IMR-90 (cell line): ENCODE results near the gene ENDOD1. TPM values are rescaled to one million over a fixed set of nuclear protein-coding genes. Genes with fewer than 3 reads are reported as not detected.

ENCODE experiments used
- ATAC-seq: fragments of 200-7000 bp; cut with Tn5 transposase; 2 replicates; pipeline ENCODE4 v1.9.1; 2020; ENCODE audit warnings: low read depth, mild to moderate bottlenecking, moderate library complexity
- BruUV-seq: library from RNA; stranded (reverse); fragments of 400-500 nt; replicated peaks from 2 replicates; lab custom pipeline; 2021; lab: Mats Ljungman, UMichigan
- CTCF ChIA-PET: fragments of 300-600 bp; formaldehyde crosslinking; extraction: SDS; loops from one replicate; lab custom pipeline; 2021; ENCODE audit warnings: antibody characterized with exemption; lab: Yijun Ruan, JAX
- POLR2A ChIA-PET: fragments of 300-600 bp; sonication (Branson Sonifier 250); formaldehyde crosslinking; loops from one replicate; lab custom pipeline; 2022; ENCODE audit warnings: antibody characterized with exemption; ENCODE audit not compliant: unreplicated experiment; lab: Charles Lee
- DNase-seq: peaks from one replicate; pipeline ENCODE4 v3.0.0; 2013
- H2AFZ ChIP-seq: replicated peaks from 2 replicates; pipeline ENCODE3; 2013; ENCODE audit warnings: low read length, mild to moderate bottlenecking; ENCODE audit not compliant: poor library complexity
- H2AK5ac ChIP-seq: 2 replicates; pipeline ENCODE4 v1.6.1; 2013; ENCODE audit warnings: low read depth, low read length, inconsistent platforms
- H2AK9ac ChIP-seq: replicated peaks from 2 replicates; pipeline ENCODE3; 2013; ENCODE audit warnings: mild to moderate bottlenecking, low read depth, low read length, moderate library complexity; ENCODE audit not compliant: poor library complexity
- H2BK120ac ChIP-seq: 2 replicates; pipeline ENCODE4 v1.6.1; 2013; ENCODE audit warnings: low read depth, low read length, inconsistent platforms
- H2BK15ac ChIP-seq: 3 replicates; pipeline ENCODE4 v1.6.1; 2013; ENCODE audit warnings: low read depth, low read length, inconsistent platforms
- H2BK20ac ChIP-seq: 2 replicates; pipeline ENCODE4 v1.6.1; 2013; ENCODE audit warnings: low read depth, mild to moderate bottlenecking, inconsistent platforms, low read length, moderate library complexity
- H2BK5ac ChIP-seq: 2 replicates; pipeline ENCODE4 v1.6.1; 2013; ENCODE audit warnings: mild to moderate bottlenecking, low read depth, low read length, inconsistent platforms; ENCODE audit not compliant: poor library complexity, severe bottlenecking
- H3K14ac ChIP-seq: replicated peaks from 2 replicates; pipeline ENCODE4 v1.6.1; 2013; ENCODE audit warnings: low read depth, low read length, inconsistent platforms
- H3K18ac ChIP-seq: 2 replicates; pipeline ENCODE4 v1.6.1; 2013; ENCODE audit warnings: low read depth, low read length, control low read depth
- H3K23ac ChIP-seq: 2 replicates; pipeline ENCODE4 v1.6.1; 2013; ENCODE audit warnings: low read depth, low read length, inconsistent platforms
- H3K27ac ChIP-seq: 2 replicates; pipeline ENCODE4 v1.5.1; 2013; ENCODE audit warnings: mild to moderate bottlenecking, control low read depth, low read length; ENCODE audit not compliant: insufficient read depth
- H3K27me3 ChIP-seq: 2 replicates; pipeline ENCODE4 v1.6.1; 2013; ENCODE audit warnings: low read length; ENCODE audit not compliant: control insufficient read depth, insufficient read depth
- H3K36me3 ChIP-seq: 2 replicates; pipeline ENCODE4 v1.6.1; 2013; ENCODE audit warnings: low read length, mixed read lengths; ENCODE audit not compliant: control insufficient read depth, insufficient read depth
- H3K4ac ChIP-seq: 2 replicates; pipeline ENCODE4 v1.6.1; 2013; ENCODE audit warnings: low read depth, low read length, inconsistent platforms
- H3K4me1 ChIP-seq: 2 replicates; pipeline ENCODE4 v1.6.1; 2013; ENCODE audit warnings: low read length, mixed read lengths; ENCODE audit not compliant: control insufficient read depth, insufficient read depth
- H3K4me2 ChIP-seq: 2 replicates; pipeline ENCODE4 v1.6.1; 2013; ENCODE audit warnings: low read depth, mild to moderate bottlenecking, control low read depth, low read length, moderate library complexity
- H3K4me3 ChIP-seq: 2 replicates; pipeline ENCODE4 v1.5.1; 2013; ENCODE audit warnings: low read depth, mild to moderate bottlenecking, control low read depth, low read length, moderate library complexity; ENCODE audit not compliant: insufficient read depth
- H3K56ac ChIP-seq: 2 replicates; pipeline ENCODE4 v1.6.1; 2013; ENCODE audit warnings: low read length, inconsistent platforms; ENCODE audit not compliant: insufficient read depth; ENCODE audit errors: extremely low read depth
- H3K79me1 ChIP-seq, 2 experiments: 2 replicates each; pipeline ENCODE4 v1.6.1; 2013; ENCODE audit warnings: low read length in 2 of 2, inconsistent platforms in 1 of 2, low read depth in 1 of 2
- H3K9ac ChIP-seq: 2 replicates; pipeline ENCODE4 v1.6.1; 2013; ENCODE audit warnings: low read depth, low read length, control low read depth
- H3K9me1 ChIP-seq: 2 replicates; pipeline ENCODE4 v1.6.1; 2013; ENCODE audit warnings: low read length, inconsistent platforms; ENCODE audit not compliant: insufficient read depth
- H3K9me3 ChIP-seq: 2 replicates; pipeline ENCODE4 v1.6.1; 2013; ENCODE audit warnings: low read length; ENCODE audit not compliant: control insufficient read depth, insufficient read depth
- H4K20me1 ChIP-seq: 2 replicates; pipeline ENCODE4 v1.6.1; 2013; ENCODE audit warnings: low read length, inconsistent platforms; ENCODE audit not compliant: insufficient read depth
- H4K5ac ChIP-seq: 2 replicates; pipeline ENCODE4 v1.6.1; 2013; ENCODE audit warnings: mild to moderate bottlenecking, low read depth, low read length, control low read depth
- H4K8ac ChIP-seq, 2 experiments: 2 replicates each; pipeline ENCODE4 v1.6.1; 2013; ENCODE audit warnings: low read depth in 2 of 2, low read length in 2 of 2, control low read depth in 1 of 2, inconsistent platforms in 1 of 2
- H4K91ac ChIP-seq: 2 replicates; pipeline ENCODE4 v1.6.1; 2013; ENCODE audit warnings: low read depth, low read length, inconsistent platforms; ENCODE audit not compliant: insufficient read depth
- BHLHE40 ChIP-seq: fragments of 150-350 bp; IDR thresholded peaks from 2 replicates; pipeline ENCODE4 v1.6.1; 2016; ENCODE audit warnings: mild to moderate bottlenecking, low read depth, low read length
- WGBS, 2 experiments: methylation state at CpG; one replicate each; pipeline versions ENCODE4 v1.1.5 to v1.1.7; 2013; ENCODE audit warnings: missing lambda C conversion rate in 2 of 2; ENCODE audit not compliant: insufficient read length in 1 of 2; ENCODE audit errors: extremely low coverage in 2 of 2; 5-methylcytosine and 5-hydroxymethylcytosine counted together
- dilution Hi-C: fragments of 300-500 bp; cut with HindIII; formaldehyde crosslinking; loops from one replicate; pipeline ENCODE4 v1.14.3; 2018; ENCODE audit warnings: low sequenced_read_pairs; ENCODE audit not compliant: unreplicated experiment
- in situ Hi-C: fragments of 300-500 bp; cut with MboI; formaldehyde crosslinking; loops from 3 replicates; pipeline ENCODE4 v1.14.3; 2019; ENCODE audit warnings: low sequenced_read_pairs, inconsistent platforms, mixed read lengths
- intact Hi-C: fragments of 100-400 bp; cut with micrococcal nuclease; formaldehyde crosslinking; loops from 2 replicates; pipeline ENCODE4 v1.10.0; 2022
- polyA plus RNA-seq, 3 experiments: library from polyadenylated mRNA; depleted of rRNA; stranded (reverse); fragments of >200 nt; gene quantifications; 2 replicates each; pipeline ENCODE4 v1.2.3, GENCODE V29; 2012; ENCODE audit warnings: low replicate concordance in 1 of 3
- total RNA-seq: library from RNA; depleted of rRNA; stranded (reverse); fragments of >200 nt; gene quantifications from 2 replicates; pipeline ENCODE4 v1.2.3, GENCODE V29; 2012

Gene ENDOD1
- total and polyA plus RNA-seq, 2 of the 4 experiments (the other 2 are of a cell fraction), result 7.0 to 17.6 TPM

GRCh38 chr11:95157824-95158223 is 68.2 kb downstream of the ENDOD1 start:
- Histone ChIP-seq H2BK15ac (no peak overlapping the region), H3K4ac (no peak overlapping the region), H3K79me1 (no peaks in the 10 kb centered on the region), H3K27ac (no peak overlapping the region), H3K4me3 (no peak overlapping the region), H3K9me3 (no peaks in the 10 kb centered on the region), H2BK20ac (no peak overlapping the region), H2AK5ac (no peak overlapping the region), H3K4me1 (no peaks in the 10 kb centered on the region), H3K23ac (no peak overlapping the region), H4K8ac (no peak overlapping the region), H3K9ac (no peak overlapping the region), H3K9me1 (no peaks in the 10 kb centered on the region), H3K14ac (no peak overlapping the region), H2BK5ac (no peak overlapping the region), H3K36me3 (no peaks in the 10 kb centered on the region), H4K5ac (no peak overlapping the region), H4K91ac (no peak overlapping the region), H3K56ac (no peak overlapping the region), H2AK9ac (no peak overlapping the region), H2BK120ac (no peak overlapping the region), H3K4me2 (no peak overlapping the region), H3K27me3 (peaks cover 2% of the 10 kb centered on the region; the same call in 1 of the 2 replicates), H2AFZ (no peak overlapping the region), H4K20me1 (no peaks in the 10 kb centered on the region), H3K18ac (no peak overlapping the region)
- WGBS, 2 experiments, result no CpG with 5 or more reads among the region's 1 CpG
- DNase-seq, result no peak
- dilution Hi-C loops (no loop called here), in situ Hi-C loops (loop anchor here (5.0 kb wide), 1 partner anchor 549 kb away; no protein-coding TSS in a partner anchor), intact Hi-C loops (loop anchor here (10.0 kb wide), 1 partner anchor 437 kb away; no protein-coding TSS in a partner anchor)
- no peak for TF ChIP-seq BHLHE40
- ChIA-PET POLR2A (interaction anchor here (0.8 kb wide), 1 partner anchor 547 kb away, joined by 3 read pairs; no protein-coding TSS in a partner anchor), CTCF (interaction anchor here (1.2 kb wide), 1 partner anchor 14 kb away, joined by 4 read pairs; no protein-coding TSS in a partner anchor)
- no TSS peak for BruUV-seq
- no peak for ATAC-seq
